Astrocyte (in vitro differentiated cells and primary cell): ENCODE data around the gene ANKRD49.
A peak's percentile ranks its signal among the peaks of the same experiment; 100 is the strongest.

ENCODE experiments used
- CTCF ChIP-seq: IDR thresholded peaks from 2 replicates; pipeline ENCODE4 v1.5.1; 2011; ENCODE audit warnings: low read depth, mild to moderate bottlenecking, inconsistent platforms, low read length, moderate library complexity; ENCODE audit not compliant: insufficient read depth
- EZH2 ChIP-seq: IDR thresholded peaks from 2 replicates; pipeline ENCODE4 v1.6.1; 2012; ENCODE audit warnings: mild to moderate bottlenecking, low read length, inconsistent platforms; ENCODE audit not compliant: insufficient read depth

GRCh38 chr11:94519478-94520084 lies 25.8 kb downstream of the ANKRD49 start:
- TF ChIP-seq CTCF (peak; percentile 69), EZH2 (no peak)
